Uterus (tissue), 2 donors: ENCODE measurements around the gene RAB3IL1.

ENCODE experiments used
- POLR2A ChIP-seq, 2 donors: fragments of 450-650 bp; IDR thresholded peaks; one replicate each; pipeline ENCODE4 v1.6.1; 2016; ENCODE audit warnings: antibody characterized with exemption in 2 of 2, mild to moderate bottlenecking in 1 of 2, moderate library complexity in 1 of 2
- TF ChIP-seq, protein P1 (sequence below), 4 experiments: fragments of 200-600 bp in 2 of 4; fragments of 450-650 bp in 2 of 4; sonication (generic) in 2 of 4; IDR thresholded peaks; one replicate each; pipeline ENCODE4 v1.5.1; 2016 to 2019; ENCODE audit warnings: antibody characterized with exemption in 4 of 4, mild to moderate bottlenecking in 2 of 4, moderate library complexity in 1 of 4

DNA sequence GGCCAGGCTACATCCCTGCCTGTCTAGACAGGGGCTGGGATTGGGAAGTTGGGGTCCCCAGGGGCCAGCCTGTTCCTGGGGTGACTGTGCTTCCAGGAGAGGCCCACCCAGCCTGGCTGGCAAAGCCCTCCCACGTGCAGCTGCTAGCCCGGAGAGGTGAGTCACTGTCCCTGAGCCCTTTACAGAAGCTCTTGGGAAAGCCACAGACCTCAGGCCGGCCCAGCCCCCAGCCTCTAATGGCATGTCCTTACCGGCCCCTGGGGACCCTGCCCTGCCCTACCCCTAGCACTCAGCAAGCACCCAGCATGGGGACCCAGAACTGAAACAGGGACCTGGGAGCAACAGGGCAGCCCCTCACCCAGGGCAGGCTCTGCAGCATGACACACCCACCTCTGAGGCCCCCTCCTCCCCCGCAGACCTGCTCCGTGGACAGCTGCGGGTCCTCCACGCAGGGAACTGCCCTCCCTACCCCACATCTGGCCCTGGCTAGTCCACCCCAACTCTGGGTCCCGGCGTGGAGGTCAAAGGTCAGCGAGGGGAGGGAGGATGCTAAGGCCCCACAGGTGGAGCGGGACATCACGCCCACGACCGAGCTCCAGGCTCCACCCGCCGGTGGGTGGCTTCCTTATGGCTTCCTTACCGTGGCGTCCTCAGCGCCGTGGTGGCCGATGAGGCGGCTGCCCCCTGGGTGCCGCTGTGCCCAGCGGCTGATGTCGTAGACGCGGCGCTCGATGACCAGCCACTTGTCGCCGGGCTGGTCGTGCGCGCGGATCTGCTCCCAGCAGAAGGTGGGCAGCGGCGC, 26.6 kb downstream of the RAB3IL1 start:
- no peak for TF ChIP-seq POLR2A (IDR thresholded peaks at IDR 0.05)
- TF ChIP-seq, protein P1, sequence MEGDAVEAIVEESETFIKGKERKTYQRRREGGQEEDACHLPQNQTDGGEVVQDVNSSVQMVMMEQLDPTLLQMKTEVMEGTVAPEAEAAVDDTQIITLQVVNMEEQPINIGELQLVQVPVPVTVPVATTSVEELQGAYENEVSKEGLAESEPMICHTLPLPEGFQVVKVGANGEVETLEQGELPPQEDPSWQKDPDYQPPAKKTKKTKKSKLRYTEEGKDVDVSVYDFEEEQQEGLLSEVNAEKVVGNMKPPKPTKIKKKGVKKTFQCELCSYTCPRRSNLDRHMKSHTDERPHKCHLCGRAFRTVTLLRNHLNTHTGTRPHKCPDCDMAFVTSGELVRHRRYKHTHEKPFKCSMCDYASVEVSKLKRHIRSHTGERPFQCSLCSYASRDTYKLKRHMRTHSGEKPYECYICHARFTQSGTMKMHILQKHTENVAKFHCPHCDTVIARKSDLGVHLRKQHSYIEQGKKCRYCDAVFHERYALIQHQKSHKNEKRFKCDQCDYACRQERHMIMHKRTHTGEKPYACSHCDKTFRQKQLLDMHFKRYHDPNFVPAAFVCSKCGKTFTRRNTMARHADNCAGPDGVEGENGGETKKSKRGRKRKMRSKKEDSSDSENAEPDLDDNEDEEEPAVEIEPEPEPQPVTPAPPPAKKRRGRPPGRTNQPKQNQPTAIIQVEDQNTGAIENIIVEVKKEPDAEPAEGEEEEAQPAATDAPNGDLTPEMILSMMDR (IDR thresholded peaks at IDR 0.05), result no peak
